Measurements from ENCODE around the gene PUM2.

DNA sequence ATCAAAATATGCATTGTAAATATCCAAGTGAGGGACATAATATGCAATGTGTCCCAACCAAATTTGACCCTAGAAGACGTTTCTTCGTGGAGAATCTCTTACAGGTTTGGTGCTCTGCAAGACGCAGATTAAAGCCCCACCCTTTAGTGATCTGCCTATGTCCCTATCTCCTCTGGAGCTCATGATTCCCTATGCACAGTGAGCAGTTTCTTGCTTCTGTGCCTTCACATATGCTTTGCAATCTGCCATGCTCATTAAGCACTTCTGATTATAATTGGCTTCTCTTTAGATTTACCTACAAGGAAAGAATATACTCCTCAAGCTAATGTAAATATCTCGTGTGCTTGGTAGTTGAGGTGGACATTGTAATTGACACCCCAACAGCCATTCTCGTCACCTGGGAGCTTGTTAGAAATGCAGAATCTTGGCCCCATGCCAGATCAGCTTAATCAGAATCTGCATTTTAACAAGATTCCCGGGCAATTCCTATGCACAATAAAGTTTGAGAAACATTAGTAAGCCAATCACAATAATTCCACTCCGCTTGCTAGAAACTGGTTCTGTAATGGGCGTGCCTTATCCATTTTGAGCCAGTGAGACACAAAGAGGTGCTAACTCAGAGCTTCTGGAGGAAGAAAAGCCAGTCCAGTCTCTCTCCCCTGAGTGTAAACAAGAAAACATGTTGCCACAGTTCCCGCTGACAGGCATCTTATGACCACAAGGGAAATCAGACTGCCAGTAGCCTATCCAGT, 2.8 kb upstream of the PUM2 start:
- TF ChIP-seq CTCF (IDR thresholded peaks at IDR 0.05; ENCODE audit: low read length): no peak
- no peak for TF ChIP-seq EZH2phosphoT487 (IDR thresholded peaks at IDR 0.05; ENCODE audit: low read length)
- TF ChIP-seq EZH2 (optimal IDR thresholded peaks at IDR 0.05; ENCODE audit: low read depth, low read length): no peak

Data from MM.1S (cell line).